Brain pericyte (primary cell): ENCODE measurements around the gene CERKL.

Experiments used
- DNase-seq: peaks from one replicate; pipeline ENCODE4 v3.0.0-alpha.2; 2012; ENCODE audit warnings: low read depth, low spot score

The CERKL gene

DNA sequence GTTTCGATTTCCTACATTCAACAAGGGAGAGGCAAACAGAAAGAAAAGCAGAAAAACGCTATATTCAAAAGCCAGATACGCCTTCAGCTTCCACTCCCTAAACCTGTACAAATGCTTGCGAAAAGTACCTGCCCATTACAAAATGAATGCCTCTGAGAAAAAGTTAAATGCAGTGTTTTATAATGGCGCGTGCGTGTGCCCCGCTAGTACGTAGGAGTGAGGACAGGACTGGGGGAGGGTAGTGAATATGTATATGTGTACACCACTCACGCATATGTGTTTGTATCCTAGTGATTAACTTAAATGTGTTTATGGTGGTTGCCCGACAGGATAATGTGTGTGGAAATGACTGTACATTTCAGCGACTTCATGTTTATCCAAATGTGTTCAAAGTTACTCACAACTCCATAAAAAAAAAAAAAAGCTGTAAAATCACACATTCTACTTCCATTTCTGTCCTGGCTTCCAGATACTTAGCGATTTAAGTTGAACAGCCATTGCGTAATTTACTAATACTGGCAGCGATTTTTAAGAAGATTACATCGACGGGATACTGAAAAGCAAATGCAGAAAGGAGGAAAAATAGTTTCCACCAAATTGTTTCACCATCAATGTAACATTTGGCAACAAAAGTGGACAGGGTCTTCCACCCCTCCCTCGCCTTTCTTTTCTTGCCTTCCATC, 22.1 kb upstream of the CERKL start:
- no peak for DNase-seq

DNA sequence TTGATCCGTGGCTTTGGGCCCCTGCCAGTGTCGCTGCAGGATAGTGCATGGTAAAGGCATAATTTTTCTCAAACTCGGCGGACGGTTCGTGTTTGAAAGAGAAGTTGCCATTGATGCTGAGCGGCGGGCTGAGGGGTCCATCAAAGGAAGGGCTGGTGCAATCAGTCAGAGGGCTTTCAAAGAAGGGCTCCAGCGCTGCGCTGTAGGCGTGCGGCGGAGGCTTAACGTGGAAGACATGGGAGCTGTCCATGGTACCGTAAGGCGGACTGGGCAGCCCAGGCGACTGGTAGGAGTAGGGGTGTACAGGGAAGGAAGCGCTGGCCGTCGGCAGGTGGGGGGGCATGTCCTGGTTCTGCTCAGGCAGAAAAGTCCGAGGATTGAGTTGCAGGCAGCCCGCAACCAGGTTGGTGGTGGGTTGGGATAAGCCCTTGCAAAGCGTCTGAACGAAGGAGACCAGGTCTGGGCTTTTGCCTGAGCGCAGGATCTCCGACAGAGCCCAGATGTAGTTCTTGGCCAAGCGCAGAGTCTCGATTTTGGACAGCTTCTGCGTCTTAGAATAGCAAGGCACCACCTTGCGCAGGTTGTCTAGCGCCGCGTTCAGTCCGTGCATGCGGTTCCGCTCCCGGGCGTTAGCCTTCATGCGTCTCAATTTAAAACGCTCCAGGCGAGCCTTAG, 21.1 kb upstream of the CERKL start:
- peak; percentile 52 for DNase-seq

DNA sequence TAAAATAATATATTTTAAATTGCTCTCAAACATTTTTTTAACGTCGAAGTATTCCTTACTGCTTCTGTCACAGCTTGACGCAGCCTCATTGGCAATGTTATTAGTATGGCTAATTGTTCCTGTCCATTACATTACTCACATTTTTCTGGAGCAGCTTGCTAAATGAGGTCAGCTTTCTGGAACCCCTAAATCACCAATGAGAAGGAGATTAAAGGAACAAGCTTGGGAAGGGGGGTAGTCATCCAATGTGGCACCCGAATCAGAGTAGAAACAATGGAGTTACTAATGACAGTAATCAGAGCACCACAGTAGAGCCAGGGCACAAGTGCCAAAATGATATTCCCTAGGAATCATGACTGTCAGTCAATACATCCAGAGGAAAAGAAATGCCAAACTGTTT, 18.3 kb upstream of the CERKL start:
- DNase-seq = no peak

DNA sequence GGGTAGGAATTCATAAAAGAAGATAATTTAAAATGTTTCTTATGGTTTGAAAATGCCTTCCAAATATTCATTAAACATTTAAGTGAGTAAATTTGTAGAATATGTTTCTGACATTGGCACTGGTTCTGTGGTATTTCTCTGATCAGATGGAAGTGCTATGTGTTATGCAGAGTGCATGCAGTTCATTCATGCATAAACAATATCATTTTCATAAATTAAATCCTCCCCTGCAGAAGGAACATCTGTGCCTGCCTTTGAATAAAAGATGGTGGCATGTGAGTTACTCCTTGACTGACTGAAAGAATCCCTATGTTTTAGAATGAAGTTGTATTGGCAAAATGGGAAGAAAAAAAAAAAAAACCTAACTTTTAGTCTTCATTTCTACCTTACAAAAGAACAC, 17.6 kb upstream of the CERKL start:
- no peak for DNase-seq

DNA sequence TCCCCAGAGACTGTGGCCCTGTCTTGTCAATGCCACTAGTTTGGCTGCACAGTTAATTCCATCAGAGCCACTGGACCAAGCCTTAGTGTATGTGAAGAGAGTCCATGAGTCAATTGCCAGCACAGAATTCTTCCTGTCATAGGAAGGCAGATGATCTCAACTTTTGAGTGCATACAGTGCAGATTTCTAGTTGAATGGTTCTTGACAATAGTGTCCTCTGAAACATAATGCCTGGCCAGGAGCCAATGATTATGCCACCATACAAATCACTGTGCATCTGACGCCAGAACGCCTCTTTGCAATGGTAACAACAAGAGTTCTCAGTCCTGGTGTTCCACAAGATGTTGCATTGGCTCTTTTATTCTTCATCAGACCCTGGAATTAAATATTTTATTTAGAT, 16.3 kb upstream of the CERKL start:
- DNase-seq = no peak

DNA sequence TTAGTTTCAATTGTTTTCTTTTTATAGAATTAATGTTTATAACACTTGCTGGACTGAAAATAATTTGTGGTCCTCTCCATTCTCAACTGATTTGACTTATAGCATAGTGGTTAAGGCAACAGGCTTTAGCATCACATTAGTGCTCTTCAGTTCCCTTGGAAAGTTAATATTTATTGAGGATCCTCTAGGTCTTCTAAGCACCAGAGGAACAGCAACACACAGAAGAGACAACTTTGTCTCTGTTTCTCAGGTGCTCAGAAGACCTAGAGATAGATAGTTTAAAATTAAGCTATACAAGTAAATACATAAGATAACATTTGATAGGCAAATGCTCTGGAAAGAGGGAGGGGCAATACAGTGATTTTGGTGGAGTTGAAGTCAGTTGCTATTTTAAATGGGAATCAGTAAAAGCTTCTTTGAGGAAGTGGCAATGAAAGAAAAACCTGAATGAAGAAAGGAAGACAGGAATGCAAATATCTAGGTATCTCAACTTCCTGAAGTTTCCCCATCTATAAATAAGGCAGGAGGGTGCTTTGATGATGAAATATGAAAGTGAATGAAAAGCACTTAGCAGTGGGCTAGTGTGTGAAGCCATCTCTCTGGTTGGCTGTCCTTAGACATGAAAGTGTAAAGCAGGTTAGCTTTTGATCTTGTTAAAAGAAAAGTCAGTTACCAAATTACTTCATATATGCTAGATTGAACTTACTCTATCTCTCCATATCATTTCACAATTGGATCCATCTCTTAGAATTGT, 15.5 kb upstream of the CERKL start:
- no peak for DNase-seq

DNA sequence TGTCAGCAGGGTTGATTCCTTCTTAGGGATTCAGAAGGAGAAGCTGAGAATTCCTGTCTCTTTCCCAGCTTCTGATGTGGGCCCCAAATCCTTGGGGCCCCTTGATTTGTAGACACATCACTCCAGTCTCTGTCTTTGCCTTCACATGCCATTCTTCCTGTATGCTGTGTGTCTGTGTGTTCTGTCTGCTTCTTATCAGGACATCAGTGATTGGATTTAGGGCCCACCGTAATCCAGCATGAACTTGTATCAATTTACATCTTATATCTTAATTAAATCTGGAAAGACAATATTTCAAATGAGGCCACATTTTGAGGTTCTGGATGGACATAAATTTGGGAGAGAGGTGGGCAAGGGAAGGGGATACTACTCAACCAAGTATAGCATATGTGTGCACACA, 13.7 kb upstream of the CERKL start:
- DNase-seq = no peak

DNA sequence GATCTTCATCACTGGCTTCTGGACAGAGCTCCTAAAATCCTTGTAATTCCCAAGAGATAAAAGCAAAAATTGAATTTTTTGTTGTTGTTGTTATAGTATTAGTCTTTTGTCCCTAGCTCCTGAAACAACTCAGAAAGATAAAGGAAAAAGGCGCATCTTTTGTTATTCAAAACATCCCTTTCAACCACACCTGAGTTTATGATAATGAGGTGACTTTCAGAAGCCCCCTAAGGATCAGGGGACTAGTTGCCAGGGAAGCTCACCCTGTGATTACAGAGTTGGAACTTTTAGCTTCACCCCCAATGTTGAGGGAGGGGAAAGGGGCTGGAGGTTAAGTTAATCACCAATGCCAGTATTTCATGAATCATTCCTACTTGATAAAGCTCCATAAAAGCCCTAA, 10.3 kb upstream of the CERKL start:
- no peak for DNase-seq

DNA sequence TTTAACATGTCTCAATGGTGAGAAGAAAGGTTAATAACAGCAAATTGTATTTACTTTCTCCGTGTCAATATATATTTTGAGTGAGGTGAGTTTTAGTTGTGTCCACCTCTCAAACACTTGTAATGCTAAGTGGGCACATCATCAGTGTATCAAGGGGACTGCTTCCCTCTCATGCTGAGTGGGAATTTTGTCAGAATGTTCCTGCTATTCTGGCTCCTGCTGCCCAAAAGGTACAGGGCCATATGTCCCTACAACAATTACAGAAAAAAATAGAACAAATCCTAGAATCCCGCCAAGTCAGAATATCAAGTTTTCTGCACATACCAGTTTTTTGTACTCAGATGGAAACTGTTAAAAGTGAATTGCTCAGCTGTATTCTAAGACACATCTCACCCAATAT, 5.4 kb upstream of the CERKL start:
- no peak for DNase-seq

DNA sequence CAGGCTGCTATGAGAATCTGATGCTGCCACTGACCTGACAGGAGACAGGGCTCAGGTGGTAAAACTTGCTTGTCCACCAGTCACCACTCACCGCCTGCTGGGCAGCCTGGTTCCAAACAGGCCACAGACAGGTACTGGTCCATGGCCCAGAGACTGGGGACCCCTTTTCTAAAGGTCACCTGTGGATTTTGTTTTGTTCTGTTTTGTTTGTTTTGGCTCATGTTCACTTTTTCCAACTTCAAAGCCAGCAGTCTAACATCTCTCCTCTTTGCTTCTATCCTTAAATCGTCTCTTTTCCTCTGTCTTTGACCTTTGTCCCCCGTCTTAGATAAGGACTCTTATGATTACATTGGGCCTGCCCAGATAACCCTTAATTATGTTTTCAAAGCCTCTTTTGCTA, 3.3 kb upstream of the CERKL start:
- DNase-seq = no peak

DNA sequence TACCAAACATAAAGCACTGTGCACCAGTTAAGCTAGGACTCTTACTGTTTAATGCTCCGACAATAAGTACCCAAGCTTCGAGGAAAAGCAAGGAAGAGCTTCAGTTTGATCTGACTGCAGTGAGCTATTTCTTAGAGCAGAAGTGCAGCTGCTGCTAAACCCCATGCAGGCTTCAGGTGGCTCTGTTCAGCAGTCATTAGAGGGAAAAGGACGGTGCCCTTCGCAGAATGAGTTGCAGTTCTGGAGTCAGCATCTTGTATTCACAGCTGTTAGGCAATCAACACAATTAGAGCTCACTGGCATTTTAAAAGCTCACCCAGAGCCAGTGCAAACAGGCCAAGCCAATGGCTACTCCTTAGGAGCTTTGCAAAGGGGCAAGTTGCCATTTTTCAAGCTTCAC, 1.5 kb upstream of the CERKL start:
- DNase-seq = no peak

DNA sequence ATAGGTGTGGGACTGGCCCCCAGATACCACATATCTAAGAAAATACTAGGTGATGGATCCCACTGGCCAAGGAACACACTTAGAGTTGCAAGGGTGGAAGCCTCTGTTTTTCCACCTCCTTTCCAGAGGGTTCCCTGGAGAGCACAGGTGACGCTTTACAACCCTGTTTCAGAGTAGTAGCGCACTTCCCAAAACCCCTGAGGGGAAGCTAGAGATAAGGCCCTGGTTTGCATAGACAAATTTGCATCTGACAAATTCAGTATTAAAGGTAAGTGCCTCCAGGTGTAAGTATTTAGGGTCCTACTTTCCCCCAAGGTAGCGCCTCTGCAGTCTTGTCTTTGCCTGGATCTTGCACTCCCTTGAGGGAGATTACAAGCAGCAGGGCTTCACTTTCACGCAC, 474 bp upstream of the CERKL start:
- no peak for DNase-seq

DNA sequence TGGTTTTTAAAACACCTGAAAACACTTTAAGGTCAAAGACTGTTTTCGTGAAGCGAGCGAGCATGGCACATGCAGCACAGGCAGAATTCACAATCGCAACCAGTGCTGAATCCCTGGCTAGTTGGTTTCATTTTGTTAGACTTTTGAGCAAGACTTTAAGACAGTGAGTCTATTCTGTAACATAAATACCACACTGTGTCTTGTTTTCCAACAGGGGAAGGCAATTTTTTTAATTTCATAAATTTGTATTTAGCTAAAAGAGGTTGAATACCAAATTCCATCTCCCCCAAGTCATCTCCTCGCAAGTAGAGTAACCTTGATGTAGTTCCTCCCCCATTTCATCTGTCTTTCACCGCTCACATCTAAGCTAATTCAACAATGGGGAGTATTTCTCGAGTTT, 1.4 kb downstream of the CERKL start:
- DNase-seq = no peak

DNA sequence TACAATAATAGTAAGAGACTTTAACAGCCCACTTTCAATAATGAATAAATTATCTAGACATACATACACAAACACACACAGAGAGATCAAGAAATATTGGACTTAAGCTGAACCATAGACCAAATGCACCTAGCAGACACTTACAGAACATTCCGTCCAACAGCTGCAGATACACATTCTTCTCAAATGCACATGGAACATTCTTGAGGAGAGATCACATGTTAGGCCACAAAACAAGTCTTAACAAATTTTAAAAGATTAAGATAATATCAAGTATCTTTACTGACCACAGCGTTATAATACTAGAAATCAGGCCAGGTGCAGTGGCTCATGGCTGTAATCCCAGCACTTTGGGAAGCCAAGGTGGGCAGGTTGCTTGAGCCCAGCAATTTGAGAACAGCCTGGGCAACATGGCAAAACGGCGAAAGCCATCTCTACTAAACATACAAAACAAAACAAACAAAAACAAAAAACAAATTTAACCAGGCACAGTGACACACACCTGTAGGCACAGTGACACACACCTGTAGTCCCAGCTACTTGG, 7.4 kb downstream of the CERKL start:
- no peak for DNase-seq

DNA sequence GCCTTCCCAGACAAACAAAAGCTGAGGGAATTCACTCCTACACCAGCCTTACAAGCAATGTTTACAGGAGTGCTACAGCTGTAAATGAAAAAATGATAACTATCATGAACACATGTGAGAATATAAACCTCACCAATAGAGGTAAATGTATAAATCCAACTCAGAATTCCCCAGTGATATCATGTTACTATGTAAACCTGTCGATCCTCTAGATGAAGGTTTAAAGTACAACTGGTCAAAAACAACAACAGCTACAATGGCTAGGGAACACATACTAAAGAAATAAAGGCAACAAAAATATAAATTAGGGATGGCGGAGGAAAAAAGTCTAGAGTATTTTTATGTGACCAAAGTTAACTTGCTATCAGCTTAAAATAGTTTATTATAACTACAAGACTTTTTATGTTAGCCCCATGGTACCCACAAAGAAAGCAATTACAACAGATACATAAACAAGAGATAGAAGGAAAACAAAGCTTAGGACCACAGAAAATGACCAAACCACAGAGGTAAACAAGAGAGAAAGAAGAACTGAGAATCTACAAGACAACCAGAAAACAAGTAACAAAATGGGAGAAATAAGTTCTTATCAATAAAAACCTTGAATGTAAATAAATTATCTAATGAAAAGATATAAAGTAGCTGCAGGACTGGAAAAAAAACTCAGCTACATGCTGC, 8.3 kb downstream of the CERKL start:
- no peak for DNase-seq

DNA sequence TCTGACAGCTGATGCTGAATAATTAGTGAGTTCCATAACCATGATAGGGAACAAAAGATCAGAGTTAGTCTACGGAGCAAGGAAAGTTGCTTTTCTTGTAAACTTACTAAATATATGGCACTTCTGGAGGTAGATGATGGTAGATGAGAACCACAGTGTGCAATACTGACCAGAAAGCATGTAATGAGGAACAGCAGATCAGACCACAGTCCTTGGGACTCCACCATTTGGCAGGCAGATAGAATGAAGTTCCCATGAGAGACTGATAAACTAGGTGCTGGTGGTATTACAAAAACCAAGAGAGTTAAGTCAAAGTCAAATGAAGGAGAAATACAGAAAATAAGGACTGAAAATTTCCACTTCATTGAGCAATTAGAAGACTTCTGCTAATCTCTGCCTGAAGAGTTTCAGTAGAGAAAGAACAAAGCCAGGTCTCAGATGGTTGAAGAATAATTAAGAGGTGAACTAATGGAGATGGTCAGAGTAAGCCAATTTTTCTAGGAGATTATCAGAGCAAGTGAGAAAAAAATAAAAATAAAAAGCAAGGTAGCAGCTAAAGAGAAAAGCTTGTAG, 10.4 kb downstream of the CERKL start:
- DNase-seq = no peak

DNA sequence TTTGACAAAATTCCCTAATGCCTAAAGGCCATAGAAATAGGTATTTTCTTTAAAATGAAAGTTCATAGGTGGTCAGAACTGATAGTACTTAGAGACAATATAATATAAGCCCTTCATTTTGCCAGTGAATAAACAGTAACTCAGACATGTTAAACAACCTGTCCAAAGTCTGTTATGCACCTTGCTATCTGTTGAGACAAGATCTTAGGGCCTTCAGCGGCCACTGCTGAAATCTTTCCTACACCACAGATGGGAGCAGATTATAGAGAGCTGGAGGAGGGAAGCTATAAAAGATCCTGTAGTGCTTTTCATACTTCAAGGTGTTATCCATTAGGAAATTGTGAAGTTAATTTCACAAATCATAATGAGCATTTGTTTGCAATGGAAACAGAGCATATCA, 13.8 kb downstream of the CERKL start:
- no peak for DNase-seq

DNA sequence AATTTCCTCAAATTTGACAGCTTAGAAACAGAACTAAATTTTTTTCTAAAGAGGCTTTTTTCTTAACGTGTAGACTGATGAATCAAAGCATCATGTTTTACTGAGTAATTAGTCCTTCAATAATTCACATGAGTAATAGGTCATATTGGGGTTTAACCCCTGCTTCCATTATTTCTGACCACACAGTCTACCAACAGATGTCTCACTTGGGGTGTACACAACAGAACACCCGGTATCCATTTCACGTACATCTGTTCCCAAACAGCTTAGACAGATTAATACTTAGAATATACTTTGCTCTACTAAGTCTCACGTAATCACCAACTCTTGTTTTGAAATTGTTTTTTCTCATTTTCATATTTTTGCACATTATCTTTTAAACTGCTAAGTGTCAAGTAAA, 14.8 kb downstream of the CERKL start:
- DNase-seq = no peak

DNA sequence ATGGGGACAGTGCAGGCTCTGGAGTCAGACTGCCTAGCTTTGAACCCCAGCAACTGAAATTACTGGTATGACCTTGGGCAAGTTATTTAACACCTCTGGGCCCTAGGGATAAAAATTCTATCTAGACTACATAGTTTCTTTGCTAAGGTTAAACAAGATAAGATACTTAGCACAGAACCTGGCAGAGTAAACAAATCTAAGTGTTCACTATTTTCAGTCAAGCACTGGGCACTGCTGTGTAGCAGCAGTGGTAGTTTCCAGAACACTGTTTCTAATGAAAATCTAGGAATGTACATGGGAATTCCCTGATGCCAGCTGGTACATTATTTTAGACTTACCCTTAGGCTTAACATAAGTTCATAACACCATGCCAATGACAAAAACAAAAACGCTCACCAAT, 17.2 kb downstream of the CERKL start:
- DNase-seq = no peak

DNA sequence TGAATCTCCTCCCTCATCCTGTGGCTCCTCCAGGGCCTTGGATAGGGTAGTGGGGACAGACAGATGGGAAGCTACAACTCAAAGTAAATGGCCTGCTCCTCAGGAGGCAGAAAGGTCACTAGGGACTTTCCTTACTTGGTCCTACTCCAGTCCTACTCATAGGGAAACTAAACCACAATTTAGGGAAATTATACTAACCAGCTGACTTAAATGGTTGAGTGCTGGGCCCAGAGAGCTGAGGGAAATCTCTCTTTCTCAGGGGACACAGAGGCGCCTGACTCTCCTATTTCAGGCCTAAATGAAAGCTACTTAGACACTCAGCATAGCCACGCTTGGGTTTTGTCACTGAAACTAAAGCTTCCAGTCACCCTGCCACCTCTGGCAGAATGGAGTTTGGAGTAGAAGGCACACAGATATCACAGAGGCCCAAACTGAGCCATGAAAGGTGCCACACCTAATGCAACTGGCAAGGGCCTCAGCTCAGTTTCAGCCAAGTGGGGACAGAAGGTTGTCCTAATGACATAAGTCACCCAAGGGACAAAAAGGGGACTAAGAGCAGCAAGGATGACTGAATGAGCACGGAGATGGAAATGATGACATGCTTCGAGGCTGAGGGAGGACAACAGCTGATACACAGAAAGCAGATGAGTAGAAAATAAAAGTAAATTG, 24.0 kb downstream of the CERKL start:
- DNase-seq = no peak
